Embryonic facial prominence (tissue), 1 donor: ENCODE data around the gene HID1.
A peak's percentile ranks its signal among the peaks of the same experiment; 100 is the strongest.
"Not testable (repeated sequence)": the region's sequence is repeated elsewhere in the genome, so short reads cannot be mapped to it uniquely, and the experiment has no call there.

Experiments
- DNase-seq: peaks from one replicate; pipeline ENCODE4 v3.0.0-alpha.2; 2016; ENCODE audit errors: extremely low spot score

HID1 gene

GRCh38 chr17:74972107-74972972 lies at the start of gene HID1:
Gene HID1, minus strand, starts transcription at chr17:74972759. Its CDS starts 103 bp downstream, at chr17:74972656.
- DNase-seq, result no peak

GRCh38 chr17:75020331-75021110 lies 48.0 kb upstream of the HID1 start:
- no peak for DNase-seq

GRCh38 chr17:75019710-75020109 lies 47.2 kb upstream of the HID1 start:
- DNase-seq, result no peak

- no peak for DNase-seq
Measured at GRCh38 chr17:75019146-75019545, 46.6 kb upstream of the HID1 start.

GRCh38 chr17:75013092-75013559 lies 40.6 kb upstream of the HID1 start:
- DNase-seq, result no peak

GRCh38 chr17:75012346-75013091 lies 40.0 kb upstream of the HID1 start, which contains the start of gene MRPL58:
Gene MRPL58, plus strand, starts transcription at chr17:75012670. Its CDS starts 17 bp downstream, at chr17:75012687.
- peak; percentile 62 for DNase-seq

- DNase-seq, result no peak
Measured at GRCh38 chr17:75012096-75012345, 39.5 kb upstream of the HID1 start.

- peak; percentile 64 for DNase-seq
Measured at GRCh38 chr17:75011401-75012095, 39.0 kb upstream of the HID1 start.

- DNase-seq, result no peak
Measured at GRCh38 chr17:75010683-75011400, 38.3 kb upstream of the HID1 start.

GRCh38 chr17:75009139-75009724 lies 36.7 kb upstream of the HID1 start:
- DNase-seq, result no peak

- DNase-seq, result no peak
Measured at GRCh38 chr17:75008373-75008772, 35.8 kb upstream of the HID1 start.

- no peak for DNase-seq
Measured at GRCh38 chr17:75006653-75007052, 34.1 kb upstream of the HID1 start.

- not testable (repeated sequence) for DNase-seq
Measured at GRCh38 chr17:75006084-75006483, 33.5 kb upstream of the HID1 start.

GRCh38 chr17:75005291-75005690 lies 32.7 kb upstream of the HID1 start:
- DNase-seq, result no peak

GRCh38 chr17:75004371-75004770 lies 31.8 kb upstream of the HID1 start:
- no peak for DNase-seq

- no peak for DNase-seq
Measured at GRCh38 chr17:75003957-75004355, 31.4 kb upstream of the HID1 start.

GRCh38 chr17:75003070-75003956 lies 30.8 kb upstream of the HID1 start:
- DNase-seq, result no peak

GRCh38 chr17:75001915-75002843 lies 29.6 kb upstream of the HID1 start:
- no peak for DNase-seq
